Type B pancreatic cell (in vitro differentiated cells): ENCODE measurements around the gene MIB2. TPM values are rescaled to one million over a fixed set of nuclear protein-coding genes. Genes with fewer than 3 reads are reported as not detected.

Source experiments
- DNase-seq: peaks from one replicate; pipeline ENCODE4 v3.0.0; 2021; ENCODE audit warnings: mixed read lengths; ENCODE audit not compliant: unreplicated experiment; ENCODE audit errors: extremely low spot score
- H3K27ac Mint-ChIP-seq: 2 replicates; pipeline ENCODE4 v1.8.0; 2021; ENCODE audit warnings: mild to moderate bottlenecking, mixed read lengths
- H3K27me3 Mint-ChIP-seq: 2 replicates; pipeline ENCODE4 v1.8.0; 2021; ENCODE audit warnings: mixed read lengths
- H3K36me3 Mint-ChIP-seq: 2 replicates; pipeline ENCODE4 v1.8.0; 2021; ENCODE audit warnings: mixed read lengths
- H3K4me1 Mint-ChIP-seq: one replicate; pipeline ENCODE4 v1.8.0; 2021; ENCODE audit warnings: mixed read lengths; ENCODE audit not compliant: unreplicated experiment
- H3K4me3 Mint-ChIP-seq: 2 replicates; pipeline ENCODE4 v1.8.0; 2021; ENCODE audit warnings: mild to moderate bottlenecking, mixed read lengths
- H3K9me3 Mint-ChIP-seq: 2 replicates; pipeline ENCODE4 v1.8.0; 2021; ENCODE audit warnings: mixed read lengths
- total RNA-seq: library from RNA; stranded (reverse); gene quantifications from 2 replicates; pipeline ENCODE4 v1.2.1, GENCODE V29; 2021; ENCODE audit warnings: low replicate concordance
- TF ChIP-seq, protein P1 (sequence below): fragments of 200-600 bp; sonication (generic); conservative IDR thresholded peaks from 2 replicates; pipeline ENCODE4 v1.5.0; 2021; ENCODE audit warnings: antibody characterized with exemption, mild to moderate bottlenecking

The MIB2 gene
- total RNA-seq, 1 donor from 2014 or later = 114 TPM

DNA sequence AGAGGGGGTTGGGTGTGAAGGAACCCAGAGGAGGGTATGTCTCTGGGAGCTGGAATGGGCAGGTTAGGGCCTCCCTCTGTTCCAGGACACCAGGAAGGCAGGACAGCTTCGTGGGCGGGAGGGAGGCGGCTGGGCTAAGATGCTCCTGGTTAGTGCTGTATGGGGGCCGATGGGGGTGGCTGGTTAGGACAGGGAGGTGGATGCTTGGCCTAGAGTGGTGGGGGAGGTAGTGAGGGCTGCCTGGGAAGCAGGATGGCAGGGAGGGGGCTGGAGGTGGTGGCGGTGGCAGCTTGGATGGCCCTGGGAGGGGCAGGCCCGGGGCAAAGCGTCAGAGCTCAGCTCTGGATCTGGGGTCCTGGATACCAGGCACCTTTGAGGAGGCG, 10.5 kb downstream of the MIB2 start:
- no peak for DNase-seq
- TF ChIP-seq, protein P1, sequence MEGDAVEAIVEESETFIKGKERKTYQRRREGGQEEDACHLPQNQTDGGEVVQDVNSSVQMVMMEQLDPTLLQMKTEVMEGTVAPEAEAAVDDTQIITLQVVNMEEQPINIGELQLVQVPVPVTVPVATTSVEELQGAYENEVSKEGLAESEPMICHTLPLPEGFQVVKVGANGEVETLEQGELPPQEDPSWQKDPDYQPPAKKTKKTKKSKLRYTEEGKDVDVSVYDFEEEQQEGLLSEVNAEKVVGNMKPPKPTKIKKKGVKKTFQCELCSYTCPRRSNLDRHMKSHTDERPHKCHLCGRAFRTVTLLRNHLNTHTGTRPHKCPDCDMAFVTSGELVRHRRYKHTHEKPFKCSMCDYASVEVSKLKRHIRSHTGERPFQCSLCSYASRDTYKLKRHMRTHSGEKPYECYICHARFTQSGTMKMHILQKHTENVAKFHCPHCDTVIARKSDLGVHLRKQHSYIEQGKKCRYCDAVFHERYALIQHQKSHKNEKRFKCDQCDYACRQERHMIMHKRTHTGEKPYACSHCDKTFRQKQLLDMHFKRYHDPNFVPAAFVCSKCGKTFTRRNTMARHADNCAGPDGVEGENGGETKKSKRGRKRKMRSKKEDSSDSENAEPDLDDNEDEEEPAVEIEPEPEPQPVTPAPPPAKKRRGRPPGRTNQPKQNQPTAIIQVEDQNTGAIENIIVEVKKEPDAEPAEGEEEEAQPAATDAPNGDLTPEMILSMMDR = no peak
- H3K36me3 Mint-ChIP-seq = no peaks in the 10 kb centered on the region
- H3K4me1 Mint-ChIP-seq = no peaks in the 10 kb centered on the region
- no peak overlapping the region for H3K4me3 Mint-ChIP-seq
- H3K27ac Mint-ChIP-seq = no peak overlapping the region
- H3K9me3 Mint-ChIP-seq = no peaks in the 10 kb centered on the region
- H3K27me3 Mint-ChIP-seq = peaks cover 3% of the 10 kb centered on the region

- Mint-ChIP-seq H3K4me1 (no peaks in the 10 kb centered on the region), H3K4me3 (no peak overlapping the region), H3K9me3 (no peaks in the 10 kb centered on the region), H3K27me3 (peaks cover 4% of the 10 kb centered on the region), H3K36me3 (no peaks in the 10 kb centered on the region), H3K27ac (no peak overlapping the region)
- TF ChIP-seq, protein P1 = no peak
- DNase-seq = peak; percentile 70
These were observed 11.2 kb downstream of the MIB2 start for GRCh38 chr1:1626207-1627141.

DNA sequence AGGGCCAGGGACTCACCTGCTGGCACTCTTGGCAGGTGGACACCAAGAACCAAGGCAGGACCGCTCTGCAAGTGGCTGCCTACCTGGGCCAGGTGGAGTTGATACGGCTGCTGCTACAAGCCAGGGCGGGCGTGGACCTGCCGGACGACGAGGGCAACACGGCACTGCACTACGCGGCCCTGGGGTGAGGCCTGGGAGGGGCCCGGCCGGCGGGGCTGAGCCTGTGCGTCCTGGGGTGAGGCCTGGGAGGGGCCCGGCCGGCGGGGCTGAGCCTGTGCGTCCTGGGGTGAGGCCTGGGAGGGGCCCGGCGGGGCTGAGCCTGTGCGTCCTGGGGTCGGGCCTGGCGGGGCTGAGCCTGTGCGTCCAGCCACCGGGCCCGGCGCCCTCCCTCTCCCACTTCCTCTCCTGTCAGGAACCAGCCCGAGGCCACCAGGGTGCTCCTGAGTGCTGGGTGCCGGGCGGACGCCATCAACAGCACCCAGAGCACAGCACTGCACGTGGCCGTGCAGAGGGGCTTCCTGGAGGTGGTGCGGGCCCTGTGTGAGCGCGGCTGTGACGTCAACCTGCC, 12.0 kb downstream of the MIB2 start:
- no peaks in the 10 kb centered on the region for H3K9me3 Mint-ChIP-seq
- no peak for DNase-seq
- H3K4me1 Mint-ChIP-seq = no peaks in the 10 kb centered on the region
- H3K27ac Mint-ChIP-seq = no peak overlapping the region
- TF ChIP-seq, protein P1 = no peak
- H3K27me3 Mint-ChIP-seq = peaks cover 6% of the 10 kb centered on the region
- no peak overlapping the region for H3K4me3 Mint-ChIP-seq
- no peaks in the 10 kb centered on the region for H3K36me3 Mint-ChIP-seq

GRCh38 chr1:1627829-1628753, 12.8 kb downstream of the MIB2 start:
- H3K4me1 Mint-ChIP-seq = no peaks in the 10 kb centered on the region
- no peaks in the 10 kb centered on the region for H3K36me3 Mint-ChIP-seq
- no peak overlapping the region for H3K27ac Mint-ChIP-seq

More at GRCh38 chr1:1627829-1628753, 12.8 kb downstream of the MIB2 start:
- Mint-ChIP-seq H3K9me3 (no peaks in the 10 kb centered on the region), H3K4me3 (no peak overlapping the region), H3K27me3 (peaks cover 6% of the 10 kb centered on the region)
- DNase-seq = peak; percentile 69
- TF ChIP-seq, protein P1 = no peak
